MCF 10A (cell line): ENCODE data around the gene KCNJ6. TPM values are rescaled to one million over a fixed set of nuclear protein-coding genes. Genes with fewer than 3 reads are reported as not detected.

Experiments used
- BruUV-seq: library from RNA; stranded (reverse); fragments of 400-500 nt; replicated peaks from 2 replicates; lab custom pipeline; 2021; lab: Mats Ljungman, UMichigan
- CTCF ChIA-PET: fragments of 300-600 bp; sonication (Branson Sonifier 250); formaldehyde crosslinking; extraction: SDS; loops from one replicate; lab custom pipeline; 2021; ENCODE audit warnings: antibody characterized with exemption, inconsistent platforms; lab: Yijun Ruan, JAX
- POLR2A ChIA-PET: fragments of 300-600, 350-650 bp; sonication (Branson Sonifier 250); formaldehyde crosslinking; extraction: SDS; loops from one replicate; lab custom pipeline; 2020; ENCODE audit warnings: antibody characterized with exemption, inconsistent platforms; lab: Yijun Ruan, JAX
- DNase-seq: peaks from one replicate; pipeline ENCODE4 v3.0.0-alpha.2; 2018; ENCODE audit not compliant: unreplicated experiment
- H3K27ac Mint-ChIP-seq: one replicate; pipeline ENCODE4 v1.8.0; 2022; ENCODE audit warnings: mild to moderate bottlenecking, low read depth, mixed read lengths; ENCODE audit not compliant: unreplicated experiment
- H3K27me3 Mint-ChIP-seq: one replicate; pipeline ENCODE4 v1.8.0; 2022; ENCODE audit warnings: mixed read lengths; ENCODE audit not compliant: insufficient read depth, unreplicated experiment
- H3K36me3 Mint-ChIP-seq: one replicate; pipeline ENCODE4 v1.8.0; 2022; ENCODE audit warnings: mild to moderate bottlenecking, moderate library complexity, mixed read lengths; ENCODE audit not compliant: insufficient read depth, unreplicated experiment
- H3K4me1 Mint-ChIP-seq: one replicate; pipeline ENCODE4 v1.8.0; 2022; ENCODE audit warnings: mixed read lengths; ENCODE audit not compliant: insufficient read depth, unreplicated experiment
- H3K4me3 Mint-ChIP-seq: one replicate; pipeline ENCODE4 v1.8.0; 2022; ENCODE audit warnings: mild to moderate bottlenecking, moderate library complexity, mixed read lengths; ENCODE audit not compliant: unreplicated experiment
- H3K9me3 Mint-ChIP-seq: one replicate; pipeline ENCODE4 v1.8.0; 2022; ENCODE audit warnings: mixed read lengths; ENCODE audit not compliant: unreplicated experiment
- CTCF ChIP-seq: fragments of 200-600 bp; IDR thresholded peaks from one replicate; pipeline ENCODE4 v1.8.0; 2022; ENCODE audit warnings: antibody characterized with exemption, mild to moderate bottlenecking; ENCODE audit not compliant: unreplicated experiment
- intact Hi-C: fragments of 100-400 bp; cut with micrococcal nuclease; formaldehyde crosslinking; loops from 2 replicates; pipeline ENCODE4 v1.14.1; 2022
- total RNA-seq: library from RNA; stranded (reverse); gene quantifications from 2 replicates; pipeline ENCODE4 v1.2.3, GENCODE V29; 2022

KCNJ6 gene
- total RNA-seq, 1 experiment from 2014 or later = 0.28 TPM

GRCh38 chr21:37797403-37797802 is 118.9 kb downstream of the KCNJ6 start:
- no peak for TF ChIP-seq CTCF
- Mint-ChIP-seq H3K36me3 (no peaks in the 10 kb centered on the region), H3K27me3 (no peaks in the 10 kb centered on the region), H3K4me1 (no peaks in the 10 kb centered on the region), H3K4me3 (no peak overlapping the region), H3K27ac (no peak overlapping the region), H3K9me3 (no peaks in the 10 kb centered on the region)
- ChIA-PET CTCF (no interaction called here), POLR2A (no interaction called here)
- intact Hi-C loops = no loop called here
- DNase-seq = no peak
- no TSS peak for BruUV-seq

GRCh38 chr21:37796011-37796410 is 120.2 kb downstream of the KCNJ6 start:
- intact Hi-C loops = no loop called here
- ChIA-PET POLR2A (no interaction called here), CTCF (interaction anchor here (1.3 kb wide), 1 partner anchor 331 kb away, joined by 3 read pairs; no protein-coding TSS in a partner anchor)
- Mint-ChIP-seq H3K36me3 (no peaks in the 10 kb centered on the region), H3K4me1 (no peaks in the 10 kb centered on the region), H3K4me3 (no peak overlapping the region), H3K27ac (no peak overlapping the region), H3K9me3 (no peaks in the 10 kb centered on the region), H3K27me3 (no peaks in the 10 kb centered on the region)
- TF ChIP-seq CTCF = no peak
- no TSS peak for BruUV-seq
- no peak for DNase-seq

- peak; percentile 8 for DNase-seq
- no peak for TF ChIP-seq CTCF
- POLR2A ChIA-PET = no interaction called here
- H3K27ac Mint-ChIP-seq = no peak overlapping the region
- no peaks in the 10 kb centered on the region for H3K4me1 Mint-ChIP-seq
- CTCF ChIA-PET = interaction anchor here (0.6 kb wide), 1 partner anchor 95 kb away, joined by 5 read pairs; no protein-coding TSS in a partner anchor
- no peaks in the 10 kb centered on the region for H3K9me3 Mint-ChIP-seq
- intact Hi-C loops = no loop called here
- H3K27me3 Mint-ChIP-seq = no peaks in the 10 kb centered on the region
- no peak overlapping the region for H3K4me3 Mint-ChIP-seq
- no peaks in the 10 kb centered on the region for H3K36me3 Mint-ChIP-seq
- no TSS peak for BruUV-seq
These were observed 122.6 kb downstream of the KCNJ6 start for GRCh38 chr21:37793660-37794059.

- Mint-ChIP-seq H3K27ac (no peak overlapping the region), H3K27me3 (no peaks in the 10 kb centered on the region), H3K9me3 (no peaks in the 10 kb centered on the region), H3K4me1 (peaks cover 8% of the 10 kb centered on the region), H3K36me3 (no peaks in the 10 kb centered on the region), H3K4me3 (no peak overlapping the region)
- intact Hi-C loops = no loop called here
- no peak for DNase-seq
- no peak for TF ChIP-seq CTCF
- no TSS peak for BruUV-seq
- POLR2A ChIA-PET = no interaction called here
- CTCF ChIA-PET = no interaction called here
These were observed 124.2 kb downstream of the KCNJ6 start for GRCh38 chr21:37792046-37792445.
